ENCODE measurements around the gene USP48.
"Not testable (repeated sequence)": the region's sequence is repeated elsewhere in the genome, so short reads cannot be mapped to it uniquely, and the experiment has no call there.

USP48 gene

DNA sequence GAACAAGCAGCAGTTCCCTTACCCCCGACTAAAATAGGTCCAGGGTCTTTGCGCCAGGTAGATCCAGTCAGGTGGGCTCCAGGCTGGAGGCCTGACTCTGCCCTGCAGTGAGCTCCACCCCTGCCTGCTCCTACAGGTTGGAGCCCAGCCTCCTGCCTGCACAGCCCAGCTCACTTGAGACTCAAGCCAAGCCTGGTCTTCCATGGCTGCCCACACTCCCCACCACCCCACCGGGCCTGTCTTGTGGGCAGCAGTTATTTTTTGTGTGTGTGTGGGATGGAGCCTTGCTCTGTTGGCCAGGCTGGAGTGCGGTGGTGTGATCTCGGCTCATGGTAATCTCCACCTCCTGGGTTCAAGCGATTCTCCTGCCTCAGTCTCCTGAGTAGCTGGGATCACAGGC is 142.3 kb downstream of the USP48 start:
- Histone ChIP-seq H3K4me3 (ENCODE audit: low read depth, low read length) (no peak overlapping the region), H3K9me3 (ENCODE audit: control insufficient read depth, insufficient read depth, low read length) (no peaks in the 10 kb centered on the region), H3K4me1 (ENCODE audit: control insufficient read depth, insufficient read depth, low read length) (peaks cover 3% of the 10 kb centered on the region), H3K27me3 (ENCODE audit: control insufficient read depth, insufficient read depth, low read length) (no peaks in the 10 kb centered on the region), H3K9ac (ENCODE audit: low read depth, low read length) (no peak overlapping the region), H3K36me3 (ENCODE audit: control insufficient read depth, insufficient read depth, low read length) (no peaks in the 10 kb centered on the region)

DNA sequence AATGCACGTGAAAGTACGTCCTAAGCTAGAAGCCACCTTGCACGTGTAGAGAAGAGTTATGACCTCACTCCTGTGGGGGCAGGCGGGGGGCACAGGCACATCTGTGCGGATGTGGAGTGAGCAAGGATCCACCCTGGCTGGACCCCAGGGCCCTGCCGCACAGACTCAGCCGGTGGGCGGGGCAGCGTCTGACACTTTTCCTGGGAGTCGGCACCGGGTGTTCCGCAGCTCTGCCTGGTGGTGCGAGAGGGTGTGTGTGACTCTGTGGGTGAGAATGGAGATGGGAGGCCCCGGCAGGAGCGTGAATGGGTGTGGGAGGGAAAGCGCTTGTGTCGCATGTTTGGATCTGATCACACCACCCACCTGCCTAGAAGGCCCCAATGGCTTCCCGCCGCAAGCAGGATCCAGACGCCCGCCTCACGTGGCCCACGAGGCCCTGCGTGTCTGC is 143.3 kb downstream of the USP48 start:
- Histone ChIP-seq H3K4me3 (ENCODE audit: low read depth, low read length) (no peak overlapping the region), H3K27me3 (ENCODE audit: control insufficient read depth, insufficient read depth, low read length) (no peaks in the 10 kb centered on the region), H3K36me3 (ENCODE audit: control insufficient read depth, insufficient read depth, low read length) (no peaks in the 10 kb centered on the region), H3K9me3 (ENCODE audit: control insufficient read depth, insufficient read depth, low read length) (no peaks in the 10 kb centered on the region), H3K9ac (ENCODE audit: low read depth, low read length) (no peak overlapping the region), H3K4me1 (ENCODE audit: control insufficient read depth, insufficient read depth, low read length) (peaks cover 3% of the 10 kb centered on the region)

DNA sequence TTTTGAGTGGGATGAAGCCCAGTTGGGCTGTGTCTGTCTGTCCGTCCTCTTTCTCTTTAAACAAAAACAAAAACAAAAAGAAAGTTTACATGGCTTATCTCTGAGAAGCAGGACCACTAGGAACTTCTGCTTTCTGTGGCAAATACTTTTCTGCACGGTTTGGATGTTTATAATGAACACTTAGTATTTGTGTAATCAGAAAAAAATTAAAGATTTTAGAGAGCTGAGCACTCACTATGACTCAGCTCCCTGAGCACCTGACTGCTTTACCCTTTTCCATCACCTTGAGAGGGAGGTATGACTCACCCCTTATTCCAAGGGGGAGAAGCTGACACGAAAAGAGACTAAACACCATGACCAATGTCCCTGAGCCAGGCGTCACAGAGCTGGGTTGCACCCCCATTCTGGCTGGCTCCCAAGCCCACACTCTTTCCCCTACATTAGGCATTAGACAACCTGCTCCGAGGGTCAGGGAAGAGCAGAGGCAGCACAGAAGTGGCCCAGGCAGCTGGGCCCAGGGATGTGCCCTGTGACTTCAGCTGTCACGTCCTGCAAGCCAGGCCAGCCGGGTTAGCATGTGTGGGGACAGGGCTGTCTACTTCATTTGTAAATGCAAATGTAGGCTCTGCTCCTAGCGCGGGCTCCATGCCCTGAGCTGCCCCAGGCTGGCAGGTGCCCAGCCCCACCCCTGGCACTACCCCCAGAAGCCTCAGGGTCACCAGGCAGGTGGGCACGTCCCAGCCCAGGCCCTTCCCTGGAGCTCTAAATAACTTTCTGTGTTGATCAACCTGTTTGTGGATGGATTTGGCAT is 144.2 kb downstream of the USP48 start:
- Histone ChIP-seq H3K4me3 (ENCODE audit: low read depth, low read length) (no peak overlapping the region), H3K4me1 (ENCODE audit: control insufficient read depth, insufficient read depth, low read length) (peaks cover 3% of the 10 kb centered on the region), H3K9me3 (ENCODE audit: control insufficient read depth, insufficient read depth, low read length) (no peaks in the 10 kb centered on the region), H3K9ac (ENCODE audit: low read depth, low read length) (no peak overlapping the region), H3K36me3 (ENCODE audit: control insufficient read depth, insufficient read depth, low read length) (no peaks in the 10 kb centered on the region), H3K27me3 (ENCODE audit: control insufficient read depth, insufficient read depth, low read length) (no peaks in the 10 kb centered on the region)

DNA sequence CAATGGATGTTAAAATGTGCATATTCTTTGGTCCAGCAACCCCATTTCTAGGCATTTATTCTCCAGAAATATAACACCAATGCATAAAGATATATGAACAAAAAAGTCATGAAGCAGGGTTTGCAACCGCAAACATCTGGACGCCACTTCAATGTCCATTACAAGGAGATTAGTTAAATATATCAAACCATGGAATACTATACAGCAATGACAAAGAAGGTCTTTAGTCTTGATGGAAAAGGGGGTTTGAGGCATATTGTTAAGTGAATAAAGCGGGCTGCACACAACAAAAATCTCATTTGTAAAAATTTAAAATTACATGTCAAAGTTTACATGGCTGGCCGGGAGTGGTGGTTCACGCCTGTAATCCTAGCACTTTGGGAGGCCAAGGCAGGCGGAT is 145.4 kb downstream of the USP48 start:
- Histone ChIP-seq H3K4me1 (ENCODE audit: control insufficient read depth, insufficient read depth, low read length) (peaks cover 3% of the 10 kb centered on the region), H3K9me3 (ENCODE audit: control insufficient read depth, insufficient read depth, low read length) (no peaks in the 10 kb centered on the region), H3K27me3 (ENCODE audit: control insufficient read depth, insufficient read depth, low read length) (no peaks in the 10 kb centered on the region), H3K36me3 (ENCODE audit: control insufficient read depth, insufficient read depth, low read length) (no peaks in the 10 kb centered on the region), H3K9ac (ENCODE audit: low read depth, low read length) (no peak overlapping the region), H3K4me3 (ENCODE audit: low read depth, low read length) (no peak overlapping the region)

DNA sequence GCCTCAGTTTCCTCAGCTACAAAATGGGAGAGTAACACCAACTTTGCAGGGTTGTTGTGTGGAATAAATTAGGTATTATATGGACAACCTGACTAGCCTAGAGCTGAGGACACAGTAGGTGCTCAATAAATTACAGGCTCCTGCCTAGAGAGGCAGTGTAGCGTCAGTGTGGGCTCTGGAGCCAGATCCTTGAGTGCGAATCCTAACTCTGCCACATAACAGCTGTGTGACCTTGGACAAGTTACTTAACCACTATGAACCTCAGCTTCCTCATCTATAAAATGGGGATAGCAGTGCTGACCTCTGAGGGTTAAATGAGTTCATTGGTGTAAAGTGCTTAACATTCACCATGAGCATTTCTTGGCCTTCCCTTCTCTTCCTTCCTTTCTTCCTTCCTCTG is 146.9 kb downstream of the USP48 start:
- no peaks in the 10 kb centered on the region for H3K9me3 ChIP-seq (ENCODE audit: control insufficient read depth, insufficient read depth, low read length)
- H3K4me3 ChIP-seq (ENCODE audit: low read depth, low read length) = no peak overlapping the region
- H3K4me1 ChIP-seq (ENCODE audit: control insufficient read depth, insufficient read depth, low read length) = peaks cover 3% of the 10 kb centered on the region
- no peak overlapping the region for H3K9ac ChIP-seq (ENCODE audit: low read depth, low read length)
- no peaks in the 10 kb centered on the region for H3K27me3 ChIP-seq (ENCODE audit: control insufficient read depth, insufficient read depth, low read length)
- H3K36me3 ChIP-seq (ENCODE audit: control insufficient read depth, insufficient read depth, low read length) = no peaks in the 10 kb centered on the region

DNA sequence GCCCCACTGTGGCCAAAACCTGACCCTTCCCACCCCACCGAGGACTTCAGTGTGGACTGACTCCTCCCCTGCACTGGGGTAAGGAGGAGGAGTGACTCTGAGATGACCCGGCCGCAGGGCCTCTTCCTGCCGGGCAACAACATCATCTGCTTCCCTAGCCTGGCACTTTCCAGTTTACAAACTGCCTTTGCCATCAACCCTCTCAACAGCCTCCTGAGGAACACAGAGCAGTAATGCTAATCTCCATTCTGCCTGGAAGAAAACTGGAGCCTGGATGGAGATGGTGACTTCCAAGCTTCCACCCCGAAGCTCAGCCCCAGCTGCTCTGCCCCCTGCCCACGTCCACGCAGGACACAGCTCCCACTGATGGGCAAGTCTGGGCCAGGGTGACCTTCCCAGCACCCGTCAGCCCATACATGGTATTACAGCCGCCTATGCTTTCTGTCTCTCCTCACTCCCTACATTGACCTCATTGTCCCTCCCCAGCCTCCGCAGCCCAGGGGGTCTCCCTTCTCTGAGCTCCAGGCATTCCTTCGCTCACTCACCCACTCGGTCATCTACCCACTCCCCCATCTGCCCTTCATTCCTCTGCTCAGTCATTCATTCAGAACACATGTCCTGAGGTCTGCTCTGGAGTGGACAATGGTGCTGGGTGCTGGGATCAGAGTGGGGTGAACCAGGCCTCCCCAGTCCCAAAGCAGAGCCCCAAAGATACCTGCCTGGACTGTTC is 148.0 kb downstream of the USP48 start:
- Histone ChIP-seq H3K36me3 (ENCODE audit: control insufficient read depth, insufficient read depth, low read length) (no peaks in the 10 kb centered on the region), H3K4me1 (ENCODE audit: control insufficient read depth, insufficient read depth, low read length) (peaks cover 3% of the 10 kb centered on the region), H3K9me3 (ENCODE audit: control insufficient read depth, insufficient read depth, low read length) (no peaks in the 10 kb centered on the region), H3K4me3 (ENCODE audit: low read depth, low read length) (no peak overlapping the region), H3K9ac (ENCODE audit: low read depth, low read length) (no peak overlapping the region), H3K27me3 (ENCODE audit: control insufficient read depth, insufficient read depth, low read length) (no peaks in the 10 kb centered on the region)

DNA sequence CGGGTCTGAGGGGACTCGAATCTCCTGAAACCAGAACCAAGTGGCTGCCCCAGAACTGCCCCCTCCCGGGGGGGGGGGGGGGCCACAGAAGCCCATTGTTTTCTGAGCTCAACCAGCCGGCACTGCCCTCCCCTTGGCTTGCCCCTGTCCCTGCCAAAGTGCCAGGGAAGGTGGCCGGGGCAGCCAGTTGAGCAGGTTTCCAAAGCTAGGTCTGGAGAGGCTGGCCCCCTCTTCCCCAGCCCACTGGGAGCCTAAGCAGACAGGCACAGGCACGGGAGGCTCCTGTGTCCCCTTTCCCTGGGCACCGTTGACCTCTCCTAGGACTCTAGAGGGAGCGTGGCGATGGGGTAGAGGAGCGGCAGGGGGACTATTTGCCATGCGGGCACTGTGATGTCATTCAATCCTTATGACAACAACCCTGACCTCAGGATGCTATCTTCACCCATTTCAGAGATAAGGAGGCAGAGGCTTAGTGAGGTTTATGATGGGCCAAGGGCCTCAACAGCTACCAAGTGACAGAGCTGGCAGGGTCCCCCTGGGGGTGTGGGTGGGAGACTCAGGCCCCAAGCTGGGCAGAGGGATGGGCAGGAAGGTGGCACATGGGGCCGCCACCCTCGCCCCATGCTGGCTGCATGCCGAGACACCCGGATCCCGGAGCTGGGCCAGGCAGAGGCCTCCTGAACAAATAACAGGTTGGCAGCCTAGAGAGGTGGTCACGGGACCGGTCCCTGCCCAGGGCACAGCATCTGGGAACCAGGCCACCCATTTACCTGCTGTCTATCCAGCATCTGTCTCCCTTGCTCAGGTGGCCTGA is 148.8 kb downstream of the USP48 start:
- Histone ChIP-seq H3K9ac (ENCODE audit: low read depth, low read length) (no peak overlapping the region), H3K27me3 (ENCODE audit: control insufficient read depth, insufficient read depth, low read length) (no peaks in the 10 kb centered on the region)

DNA sequence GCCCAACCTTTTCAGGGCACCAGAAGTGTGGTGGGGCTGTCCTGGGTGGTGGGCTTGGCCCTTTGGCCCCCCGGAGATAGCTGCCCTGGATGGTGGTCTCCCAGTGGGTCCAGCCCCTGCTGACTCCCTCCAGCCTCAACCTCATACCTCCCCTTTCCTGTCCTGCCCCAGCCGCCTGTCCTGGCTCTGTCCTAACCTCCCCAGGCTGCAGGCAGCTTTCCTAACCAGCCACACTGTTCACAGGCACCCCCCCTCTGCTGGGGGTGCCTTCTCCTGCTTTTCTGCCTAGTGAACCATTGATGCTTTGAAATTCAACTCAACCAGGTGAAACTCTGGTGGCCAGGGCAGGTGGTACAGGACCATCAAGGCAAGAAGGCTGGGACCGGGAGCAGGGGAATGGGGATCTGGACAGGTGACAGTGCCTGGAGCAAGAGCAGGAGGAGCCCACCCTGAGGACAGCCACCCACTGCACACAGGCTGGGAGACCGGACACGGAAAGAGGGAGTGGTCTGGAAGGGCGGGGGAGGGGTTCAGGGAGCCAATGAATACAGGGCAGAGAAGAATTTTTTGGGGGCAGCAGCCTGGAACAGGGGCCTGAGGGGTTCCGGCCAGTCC is 149.7 kb downstream of the USP48 start:
- H3K4me1 ChIP-seq (ENCODE audit: control insufficient read depth, insufficient read depth, low read length) = peaks cover 8% of the 10 kb centered on the region
- no peak overlapping the region for H3K9ac ChIP-seq (ENCODE audit: low read depth, low read length)
- no peaks in the 10 kb centered on the region for H3K27me3 ChIP-seq (ENCODE audit: control insufficient read depth, insufficient read depth, low read length)
- H3K4me3 ChIP-seq (ENCODE audit: low read depth, low read length) = no peak overlapping the region
- H3K9me3 ChIP-seq (ENCODE audit: control insufficient read depth, insufficient read depth, low read length) = no peaks in the 10 kb centered on the region
- no peaks in the 10 kb centered on the region for H3K36me3 ChIP-seq (ENCODE audit: control insufficient read depth, insufficient read depth, low read length)

More for the DNA sequence above, 148.8 kb downstream of the USP48 start:
- no peaks in the 10 kb centered on the region for H3K36me3 ChIP-seq (ENCODE audit: control insufficient read depth, insufficient read depth, low read length)
- no peaks in the 10 kb centered on the region for H3K9me3 ChIP-seq (ENCODE audit: control insufficient read depth, insufficient read depth, low read length)
- H3K4me1 ChIP-seq (ENCODE audit: control insufficient read depth, insufficient read depth, low read length) = peaks cover 10% of the 10 kb centered on the region
- H3K4me3 ChIP-seq (ENCODE audit: low read depth, low read length) = no peak overlapping the region

DNA sequence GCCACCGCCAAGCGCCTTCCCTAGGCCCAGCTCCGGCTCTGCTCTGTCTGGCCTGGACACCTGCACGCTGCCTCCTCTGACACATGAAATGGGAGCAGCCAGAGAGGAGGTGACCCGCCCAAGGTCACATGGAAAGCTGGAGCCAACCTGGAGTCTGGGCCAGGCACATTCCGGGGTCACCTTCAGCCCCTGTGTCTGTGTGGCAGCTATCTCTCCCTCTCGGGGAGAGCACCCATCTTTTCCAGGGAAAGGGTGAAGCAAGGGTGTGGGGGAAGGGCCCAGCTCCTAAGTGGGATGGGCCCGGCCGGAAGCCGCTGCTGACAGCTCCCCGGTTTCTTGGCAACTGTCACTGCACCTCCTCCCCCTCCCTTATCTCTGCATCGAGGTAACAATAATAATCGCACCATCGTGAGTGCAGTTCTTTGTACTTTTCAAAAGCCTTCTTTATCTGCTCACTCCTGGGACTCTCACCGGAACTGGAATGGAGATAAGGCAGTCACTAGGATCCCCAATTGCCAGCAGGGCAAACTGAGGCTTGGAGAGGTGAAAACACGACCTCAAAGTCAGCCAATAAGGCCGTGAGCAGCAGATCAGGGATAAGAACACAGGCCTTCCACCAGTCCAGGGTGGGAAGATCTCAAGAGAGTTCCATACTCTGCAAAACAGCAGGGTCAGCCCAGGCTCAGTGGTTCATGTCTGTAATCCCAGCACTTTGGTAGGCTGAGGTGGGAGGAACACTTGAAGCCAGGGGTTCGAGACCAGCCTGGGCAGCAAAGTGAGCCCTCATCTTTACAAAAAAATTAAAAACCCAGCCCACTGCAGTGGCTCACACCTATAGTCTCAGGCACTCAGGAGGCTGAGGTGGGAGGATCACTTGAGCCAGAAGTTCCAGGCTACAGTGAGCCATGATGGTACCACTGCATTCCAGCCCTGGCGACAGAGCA is 150.7 kb downstream of the USP48 start:
- H3K27me3 ChIP-seq (ENCODE audit: control insufficient read depth, insufficient read depth, low read length) = no peaks in the 10 kb centered on the region
- H3K4me3 ChIP-seq (ENCODE audit: low read depth, low read length) = no peak overlapping the region
- H3K4me1 ChIP-seq (ENCODE audit: control insufficient read depth, insufficient read depth, low read length) = peaks cover 8% of the 10 kb centered on the region
- no peaks in the 10 kb centered on the region for H3K36me3 ChIP-seq (ENCODE audit: control insufficient read depth, insufficient read depth, low read length)
- no peaks in the 10 kb centered on the region for H3K9me3 ChIP-seq (ENCODE audit: control insufficient read depth, insufficient read depth, low read length)
- no peak overlapping the region for H3K9ac ChIP-seq (ENCODE audit: low read depth, low read length)

DNA sequence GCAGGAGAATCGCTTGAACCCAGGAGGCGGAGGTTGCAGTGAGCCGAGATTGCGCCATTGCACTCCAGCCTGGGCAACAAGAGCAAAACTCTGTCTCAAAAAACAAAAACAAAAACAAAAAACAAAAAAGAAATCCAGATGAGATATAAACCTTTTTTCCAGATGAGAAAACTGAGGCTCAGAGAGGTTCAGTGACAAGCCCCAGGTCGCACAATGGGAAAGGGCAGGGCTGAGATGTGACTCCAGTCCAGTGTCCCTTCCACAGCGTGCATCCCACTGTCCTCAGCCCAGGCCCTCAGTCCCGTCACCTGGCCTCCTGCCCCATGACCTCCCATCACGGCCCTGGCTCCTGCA is 151.4 kb downstream of the USP48 start:
- not testable (repeated sequence) for H3K4me1 ChIP-seq (ENCODE audit: control insufficient read depth, insufficient read depth, low read length); H3K9ac ChIP-seq (ENCODE audit: low read depth, low read length); H3K4me3 ChIP-seq (ENCODE audit: low read depth, low read length); H3K27me3 ChIP-seq (ENCODE audit: control insufficient read depth, insufficient read depth, low read length); H3K36me3 ChIP-seq (ENCODE audit: control insufficient read depth, insufficient read depth, low read length); H3K9me3 ChIP-seq (ENCODE audit: control insufficient read depth, insufficient read depth, low read length)
